GM21515 (cell line): ENCODE data around the gene ALDH3B2.
"Not testable (repeated sequence)": the region's sequence is repeated elsewhere in the genome, so short reads cannot be mapped to it uniquely, and the experiment has no call there.

ENCODE experiments used
- ATAC-seq: cut with Tn5 transposase; IDR thresholded peaks from one replicate; pipeline ENCODE4 v1.9.1; 2021; ENCODE audit not compliant: unreplicated experiment

Gene ALDH3B2

GRCh38 chr11:67662835-67663531, 11.4 kb downstream of the ALDH3B2 start:
- no peak for ATAC-seq

- no peak for ATAC-seq
These were observed 12.1 kb downstream of the ALDH3B2 start for GRCh38 chr11:67662142-67662834.

GRCh38 chr11:67660752-67661151, 13.7 kb downstream of the ALDH3B2 start:
- ATAC-seq, result not testable (repeated sequence)

GRCh38 chr11:67659651-67660165, 14.7 kb downstream of the ALDH3B2 start:
- not testable (repeated sequence) for ATAC-seq

GRCh38 chr11:67657300-67657699, 17.1 kb downstream of the ALDH3B2 start:
- ATAC-seq, result no peak

- no peak for ATAC-seq
These were observed 18.0 kb downstream of the ALDH3B2 start for GRCh38 chr11:67656278-67656922.

- ATAC-seq, result no peak
These were observed 20.2 kb downstream of the ALDH3B2 start for GRCh38 chr11:67654225-67654624.

- ATAC-seq, result no peak
These were observed 21.2 kb downstream of the ALDH3B2 start for GRCh38 chr11:67652965-67653845.

- no peak for ATAC-seq
These were observed 22.2 kb downstream of the ALDH3B2 start for GRCh38 chr11:67651976-67652781.

- no peak for ATAC-seq
These were observed 24.6 kb downstream of the ALDH3B2 start for GRCh38 chr11:67649634-67650510.

- ATAC-seq, result no peak
These were observed 25.4 kb downstream of the ALDH3B2 start for GRCh38 chr11:67648796-67649613.

- no peak for ATAC-seq
These were observed 26.2 kb downstream of the ALDH3B2 start for GRCh38 chr11:67648140-67648795.

GRCh38 chr11:67647471-67647870, 27.0 kb downstream of the ALDH3B2 start:
- ATAC-seq, result no peak

GRCh38 chr11:67646535-67647336, 27.7 kb downstream of the ALDH3B2 start:
- ATAC-seq, result no peak

- ATAC-seq, result no peak
These were observed 28.6 kb downstream of the ALDH3B2 start for GRCh38 chr11:67645521-67646461.
